Panc1 (cell line): ENCODE results near the gene FANCI. TPM values are rescaled to one million over a fixed set of nuclear protein-coding genes. Genes with fewer than 3 reads are reported as not detected.

ENCODE experiments used
- ATAC-seq: fragments of 200-7000 bp; cut with Tn5 transposase; 2 replicates; pipeline ENCODE4 v1.9.1; 2020; ENCODE audit warnings: mild to moderate bottlenecking, moderate library complexity
- BruUV-seq: library from RNA; stranded (reverse); fragments of 400-500 nt; replicated peaks from 2 replicates; lab custom pipeline; 2021; lab: Mats Ljungman, UMichigan
- CTCF ChIA-PET: fragments of 300-600 bp; sonication (Branson Sonifier 250); formaldehyde crosslinking; loops from one replicate; lab custom pipeline; 2022; ENCODE audit warnings: antibody characterized with exemption; lab: Charles Lee
- POLR2A ChIA-PET: fragments of 300-600 bp; sonication (Branson Sonifier 250); formaldehyde crosslinking; loops from one replicate; lab custom pipeline; 2022; ENCODE audit warnings: antibody characterized with exemption; lab: Charles Lee
- DNase-seq: peaks from one replicate; pipeline ENCODE4 v3.0.0-alpha.2; 2010; ENCODE audit warnings: low read depth, low spot score
- H3K27ac ChIP-seq: 2 replicates; pipeline ENCODE4 v1.5.1; 2011; ENCODE audit warnings: mild to moderate bottlenecking, low read length, inconsistent platforms
- H3K27me3 ChIP-seq: fragments of 200-500 bp; sonication (Bioruptor generic); 2 replicates; pipeline ENCODE4 v1.6.0; 2014; ENCODE audit warnings: low read length, inconsistent platforms; ENCODE audit not compliant: control insufficient read depth, insufficient read depth
- H3K36me3 ChIP-seq: fragments of 200-500 bp; sonication (Bioruptor generic); 2 replicates; pipeline ENCODE4 v1.5.1; 2014; ENCODE audit warnings: inconsistent platforms, mild to moderate bottlenecking, low read length, moderate library complexity; ENCODE audit not compliant: control insufficient read depth, insufficient read depth
- H3K4me1 ChIP-seq: 2 replicates; pipeline ENCODE4 v1.5.1; 2011; ENCODE audit warnings: inconsistent platforms, mild to moderate bottlenecking, low read length, moderate library complexity; ENCODE audit not compliant: control insufficient read depth, insufficient read depth
- H3K4me3 ChIP-seq, 2 experiments: 2 replicates each; pipeline ENCODE4 v1.5.1; 2011 to 2012; ENCODE audit warnings: low read depth in 2 of 2, low read length in 2 of 2, mild to moderate bottlenecking in 2 of 2, inconsistent platforms in 1 of 2, moderate library complexity in 1 of 2
- H3K9me3 ChIP-seq: fragments of 200-500 bp; sonication (Bioruptor generic); 2 replicates; pipeline ENCODE4 v1.5.1; 2014; ENCODE audit warnings: low read depth, mild to moderate bottlenecking, inconsistent platforms, low read length, moderate library complexity; ENCODE audit not compliant: control insufficient read depth, insufficient read depth
- POLR2AphosphoS5 ChIP-seq: IDR thresholded peaks from 2 replicates; pipeline ENCODE4 v1.6.1; 2012; ENCODE audit warnings: mild to moderate bottlenecking, low read depth, low read length, moderate library complexity
- SIN3A ChIP-seq: IDR thresholded peaks from 2 replicates; pipeline ENCODE4 v1.6.1; 2012; ENCODE audit warnings: low read depth, mild to moderate bottlenecking, low read length, moderate library complexity, borderline replicate concordance; ENCODE audit not compliant: insufficient read depth
- TCF7L2 ChIP-seq: IDR thresholded peaks from 2 replicates; pipeline ENCODE4 v1.6.1; 2011; ENCODE audit warnings: mild to moderate bottlenecking, low read depth, low read length, inconsistent platforms
- in situ Hi-C: cut with HindIII; loops from 2 replicates; pipeline ENCODE4 v1.10.0; 2016; ENCODE audit warnings: low sequenced_read_pairs, low pct_unique_long_range_greater_than_20kb
- intact Hi-C: fragments of 100-400 bp; cut with micrococcal nuclease; formaldehyde crosslinking; loops from one replicate; pipeline ENCODE4 v1.10.0; 2022; ENCODE audit not compliant: unreplicated experiment
- total RNA-seq: library from RNA; stranded (reverse); gene quantifications from one replicate; pipeline ENCODE4 v1.2.1, GENCODE V29; 2021; ENCODE audit not compliant: unreplicated experiment
- TF ChIP-seq, protein P1 (sequence below), 2 experiments: IDR thresholded peaks; 2 replicates each; pipeline ENCODE4 v1.6.1; 2011 to 2012; ENCODE audit warnings: low read depth in 2 of 2, control low read depth in 1 of 2, low read length in 1 of 2, mild to moderate bottlenecking in 1 of 2, moderate library complexity in 1 of 2; ENCODE audit not compliant: insufficient read depth in 1 of 2
- TF ChIP-seq, protein P2 (sequence below): fragments of 450-650 bp; IDR thresholded peaks from 2 replicates; pipeline ENCODE4 v1.5.1; 2017; ENCODE audit warnings: mild to moderate bottlenecking

The FANCI gene
- total RNA-seq, 1 experiment from 2014 or later: 96.2 TPM

DNA sequence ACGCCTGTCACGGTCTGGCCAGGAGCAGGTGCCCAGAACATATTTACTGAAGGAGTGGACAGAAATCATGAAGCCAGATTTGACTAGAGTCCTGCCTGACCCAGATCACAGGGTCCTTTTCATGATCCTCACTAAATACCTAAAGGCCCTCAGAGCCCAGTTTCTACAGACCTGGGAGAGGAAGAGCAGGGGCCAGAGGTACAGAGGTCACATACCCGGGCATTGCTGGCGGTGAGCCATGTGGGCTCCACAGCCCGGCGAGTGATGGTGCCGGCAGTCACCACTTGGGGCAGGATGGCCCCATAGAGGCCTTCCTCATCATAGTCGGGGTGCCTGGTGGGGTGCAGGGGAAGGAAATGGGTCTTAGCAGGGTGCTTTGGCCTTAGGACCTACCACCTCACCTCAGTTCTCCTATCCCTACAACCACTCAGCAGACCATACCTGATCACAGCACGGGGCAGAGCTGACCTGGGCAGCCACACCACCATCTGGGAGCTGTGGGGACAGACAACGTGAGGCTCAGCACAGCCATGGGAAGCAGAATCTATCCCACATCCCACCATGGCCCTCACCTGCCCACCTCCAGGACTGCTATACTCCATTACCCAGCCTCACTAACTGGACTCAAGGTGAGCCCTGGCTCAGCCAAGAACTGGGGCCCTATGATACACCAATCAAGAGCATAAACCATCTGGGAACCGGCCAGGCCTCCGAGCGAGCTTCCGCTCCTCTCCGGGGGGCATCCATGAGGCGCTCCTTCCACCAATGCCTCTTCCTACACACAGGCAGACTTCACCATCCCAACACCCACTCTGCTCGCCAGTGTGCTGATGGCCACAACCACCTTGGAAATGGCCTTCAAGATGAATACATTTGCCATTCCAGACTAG lies 78.0 kb downstream of the FANCI start:
- BruUV-seq: no TSS peak

DNA sequence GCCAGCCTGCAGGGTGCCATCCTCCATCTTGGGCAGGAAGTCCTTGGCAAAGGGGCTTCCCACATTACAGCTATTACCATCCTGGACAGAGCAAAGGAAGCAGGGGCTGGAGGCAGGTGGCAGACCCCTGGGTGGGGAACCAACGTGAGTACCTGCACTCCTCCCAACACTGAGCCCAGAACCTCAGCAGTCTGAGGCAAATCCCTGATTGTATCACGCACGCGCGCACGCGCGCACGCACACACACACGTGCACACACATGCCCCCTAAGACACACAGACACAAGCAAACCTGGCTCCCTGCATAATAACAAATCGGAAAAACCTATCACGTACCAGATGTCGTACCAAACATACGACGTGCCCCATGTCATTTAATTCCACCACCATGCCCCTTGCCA lies 79.0 kb downstream of the FANCI start:
- peaks cover 24% of the 10 kb centered on the region for H3K36me3 ChIP-seq
- no peaks in the 10 kb centered on the region for H3K27me3 ChIP-seq
- intact Hi-C loops (no loop called here), in situ Hi-C loops (no loop called here)
- POLR2A ChIA-PET: interaction anchor here (0.5 kb wide), 1 partner anchor 1000 kb away, joined by 3 read pairs; no protein-coding TSS in a partner anchor
- H3K4me3 ChIP-seq: no peak overlapping the region
- TF ChIP-seq POLR2AphosphoS5 (0 out of 2 replicates have a peak, but pooled peaks have one; percentile 39), SIN3A (no peak), TCF7L2 (no peak)
- TF ChIP-seq, protein P1, sequence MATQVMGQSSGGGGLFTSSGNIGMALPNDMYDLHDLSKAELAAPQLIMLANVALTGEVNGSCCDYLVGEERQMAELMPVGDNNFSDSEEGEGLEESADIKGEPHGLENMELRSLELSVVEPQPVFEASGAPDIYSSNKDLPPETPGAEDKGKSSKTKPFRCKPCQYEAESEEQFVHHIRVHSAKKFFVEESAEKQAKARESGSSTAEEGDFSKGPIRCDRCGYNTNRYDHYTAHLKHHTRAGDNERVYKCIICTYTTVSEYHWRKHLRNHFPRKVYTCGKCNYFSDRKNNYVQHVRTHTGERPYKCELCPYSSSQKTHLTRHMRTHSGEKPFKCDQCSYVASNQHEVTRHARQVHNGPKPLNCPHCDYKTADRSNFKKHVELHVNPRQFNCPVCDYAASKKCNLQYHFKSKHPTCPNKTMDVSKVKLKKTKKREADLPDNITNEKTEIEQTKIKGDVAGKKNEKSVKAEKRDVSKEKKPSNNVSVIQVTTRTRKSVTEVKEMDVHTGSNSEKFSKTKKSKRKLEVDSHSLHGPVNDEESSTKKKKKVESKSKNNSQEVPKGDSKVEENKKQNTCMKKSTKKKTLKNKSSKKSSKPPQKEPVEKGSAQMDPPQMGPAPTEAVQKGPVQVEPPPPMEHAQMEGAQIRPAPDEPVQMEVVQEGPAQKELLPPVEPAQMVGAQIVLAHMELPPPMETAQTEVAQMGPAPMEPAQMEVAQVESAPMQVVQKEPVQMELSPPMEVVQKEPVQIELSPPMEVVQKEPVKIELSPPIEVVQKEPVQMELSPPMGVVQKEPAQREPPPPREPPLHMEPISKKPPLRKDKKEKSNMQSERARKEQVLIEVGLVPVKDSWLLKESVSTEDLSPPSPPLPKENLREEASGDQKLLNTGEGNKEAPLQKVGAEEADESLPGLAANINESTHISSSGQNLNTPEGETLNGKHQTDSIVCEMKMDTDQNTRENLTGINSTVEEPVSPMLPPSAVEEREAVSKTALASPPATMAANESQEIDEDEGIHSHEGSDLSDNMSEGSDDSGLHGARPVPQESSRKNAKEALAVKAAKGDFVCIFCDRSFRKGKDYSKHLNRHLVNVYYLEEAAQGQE (IDR thresholded peaks at IDR 0.05; ENCODE audit: insufficient read depth in 1 of 2, low read depth in 2 of 2, low read length in 1 of 2): no peak
- TF ChIP-seq, protein P2, sequence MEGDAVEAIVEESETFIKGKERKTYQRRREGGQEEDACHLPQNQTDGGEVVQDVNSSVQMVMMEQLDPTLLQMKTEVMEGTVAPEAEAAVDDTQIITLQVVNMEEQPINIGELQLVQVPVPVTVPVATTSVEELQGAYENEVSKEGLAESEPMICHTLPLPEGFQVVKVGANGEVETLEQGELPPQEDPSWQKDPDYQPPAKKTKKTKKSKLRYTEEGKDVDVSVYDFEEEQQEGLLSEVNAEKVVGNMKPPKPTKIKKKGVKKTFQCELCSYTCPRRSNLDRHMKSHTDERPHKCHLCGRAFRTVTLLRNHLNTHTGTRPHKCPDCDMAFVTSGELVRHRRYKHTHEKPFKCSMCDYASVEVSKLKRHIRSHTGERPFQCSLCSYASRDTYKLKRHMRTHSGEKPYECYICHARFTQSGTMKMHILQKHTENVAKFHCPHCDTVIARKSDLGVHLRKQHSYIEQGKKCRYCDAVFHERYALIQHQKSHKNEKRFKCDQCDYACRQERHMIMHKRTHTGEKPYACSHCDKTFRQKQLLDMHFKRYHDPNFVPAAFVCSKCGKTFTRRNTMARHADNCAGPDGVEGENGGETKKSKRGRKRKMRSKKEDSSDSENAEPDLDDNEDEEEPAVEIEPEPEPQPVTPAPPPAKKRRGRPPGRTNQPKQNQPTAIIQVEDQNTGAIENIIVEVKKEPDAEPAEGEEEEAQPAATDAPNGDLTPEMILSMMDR: no peak
- H3K27ac ChIP-seq: no peak overlapping the region
- H3K9me3 ChIP-seq: no peaks in the 10 kb centered on the region
- ATAC-seq (no peak), DNase-seq (no peak)
- H3K4me1 ChIP-seq: no peaks in the 10 kb centered on the region
- BruUV-seq: no TSS peak
- CTCF ChIA-PET: interaction anchor here (0.5 kb wide), 1 partner anchor 252 kb away, joined by 4 read pairs; the partner anchor contains the start of gene TICRR

More for the DNA sequence above, 78.0 kb downstream of the FANCI start:
- Histone ChIP-seq H3K36me3 (peaks cover 32% of the 10 kb centered on the region), H3K9me3 (no peaks in the 10 kb centered on the region), H3K27me3 (no peaks in the 10 kb centered on the region), H3K27ac (no peak overlapping the region), H3K4me1 (no peaks in the 10 kb centered on the region), H3K4me3 (no peak overlapping the region)
- ATAC-seq (no peak), DNase-seq (no peak)
- intact Hi-C loops: no loop called here
- ChIA-PET POLR2A (no interaction called here), CTCF (no interaction called here)
- in situ Hi-C loops: no loop called here
- TF ChIP-seq SIN3A: no peak
- no peak for TF ChIP-seq TCF7L2
- no peak; the same call in 1 of the 2 replicates for TF ChIP-seq POLR2AphosphoS5
- TF ChIP-seq, protein P1 (IDR thresholded peaks at IDR 0.05; ENCODE audit: insufficient read depth in 1 of 2, low read depth in 2 of 2, low read length in 1 of 2): no peak
- TF ChIP-seq, protein P2: no peak
